Spleen (tissue), 7 donors: ENCODE data around the gene RANBP17.

Experiments
- POLR2A ChIP-seq, 3 donors: fragments of 450-650 bp; IDR thresholded peaks; one replicate each; pipeline ENCODE4 v1.5.1; 2017; ENCODE audit warnings: antibody characterized with exemption in 3 of 3, mild to moderate bottlenecking in 1 of 3
- POLR2AphosphoS5 ChIP-seq, 3 donors: sonication (generic); formaldehyde crosslinking; IDR thresholded peaks; one replicate each; pipeline ENCODE4 v1.5.1; 2017; ENCODE audit warnings: antibody characterized with exemption in 3 of 3
- TF ChIP-seq, protein P1 (sequence below), 11 experiments: fragments of 200-600 bp in 7 of 11; fragments of 450-650 bp in 4 of 11; sonication (generic) in 4 of 11; IDR thresholded peaks in 8 of 11; conservative IDR thresholded peaks in 3 of 11; 1 replicate in 7 of 11; 2 replicates in 4 of 11; pipeline versions ENCODE4 v1.4.0 to v1.8.0; 2016 to 2021; ENCODE audit warnings: antibody characterized with exemption in 11 of 11, inconsistent platforms in 4 of 11, mild to moderate bottlenecking in 1 of 11
- donor health status: DM: no; HTN: no; CAD: no; lungs with moderate emphysema.
- donor health status: DM: no; HTN: no; CAD: no.
- donor health status: DM: no; HTN: no; CAD: no.

- TF ChIP-seq, protein P1, sequence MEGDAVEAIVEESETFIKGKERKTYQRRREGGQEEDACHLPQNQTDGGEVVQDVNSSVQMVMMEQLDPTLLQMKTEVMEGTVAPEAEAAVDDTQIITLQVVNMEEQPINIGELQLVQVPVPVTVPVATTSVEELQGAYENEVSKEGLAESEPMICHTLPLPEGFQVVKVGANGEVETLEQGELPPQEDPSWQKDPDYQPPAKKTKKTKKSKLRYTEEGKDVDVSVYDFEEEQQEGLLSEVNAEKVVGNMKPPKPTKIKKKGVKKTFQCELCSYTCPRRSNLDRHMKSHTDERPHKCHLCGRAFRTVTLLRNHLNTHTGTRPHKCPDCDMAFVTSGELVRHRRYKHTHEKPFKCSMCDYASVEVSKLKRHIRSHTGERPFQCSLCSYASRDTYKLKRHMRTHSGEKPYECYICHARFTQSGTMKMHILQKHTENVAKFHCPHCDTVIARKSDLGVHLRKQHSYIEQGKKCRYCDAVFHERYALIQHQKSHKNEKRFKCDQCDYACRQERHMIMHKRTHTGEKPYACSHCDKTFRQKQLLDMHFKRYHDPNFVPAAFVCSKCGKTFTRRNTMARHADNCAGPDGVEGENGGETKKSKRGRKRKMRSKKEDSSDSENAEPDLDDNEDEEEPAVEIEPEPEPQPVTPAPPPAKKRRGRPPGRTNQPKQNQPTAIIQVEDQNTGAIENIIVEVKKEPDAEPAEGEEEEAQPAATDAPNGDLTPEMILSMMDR (IDR thresholded peaks at IDR 0.05 in 8 of 11, conservative IDR thresholded peaks at IDR 0.05 in 3 of 11): no peak
- TF ChIP-seq POLR2A (IDR thresholded peaks at IDR 0.05) (no peak), POLR2AphosphoS5 (IDR thresholded peaks at IDR 0.05) (no peak)
Observed at GRCh38 chr5:171249460-171249859, 387.6 kb downstream of the RANBP17 start.
